K562 (cell line): ENCODE data around the gene MDM1. TPM values are rescaled to one million over a fixed set of nuclear protein-coding genes. Genes with fewer than 3 reads are reported as not detected.

Experiments
- ARHGAP35 ChIP-seq: fragments of 450-650 bp; IDR thresholded peaks from 2 replicates; pipeline ENCODE4 v1.6.1; 2018; ENCODE audit not compliant: partially characterized antibody
- E2F1 ChIP-seq: sonication (generic); formaldehyde crosslinking; IDR thresholded peaks from 2 replicates; pipeline ENCODE4 v1.8.1; 2023; ENCODE audit warnings: mild to moderate bottlenecking, missing genetic modification reagents, moderate library complexity
- FOXK2 ChIP-seq, 2 experiments: fragments of 450-650 bp; IDR thresholded peaks in 1 of 2; conservative IDR thresholded peaks in 1 of 2; 2 replicates each; pipeline ENCODE4 v1.6.1; 2016; ENCODE audit warnings: low read depth in 2 of 2, mild to moderate bottlenecking in 1 of 2
- GTF2E2 ChIP-seq: fragments of 200-800 bp; sonication (Bioruptor generic); IDR thresholded peaks from 2 replicates; pipeline ENCODE4 v1.6.1; 2016; ENCODE audit warnings: missing genetic modification characterization, missing compliant biosample characterization
- HDAC1 ChIP-seq, 2 experiments: fragments of 450-650 bp; IDR thresholded peaks; 2 replicates each; pipeline ENCODE4 v1.6.1; 2016 to 2017; ENCODE audit warnings: inconsistent platforms in 1 of 2, mild to moderate bottlenecking in 1 of 2, moderate library complexity in 1 of 2
- KAT7 ChIP-seq: sonication (generic); formaldehyde crosslinking; IDR thresholded peaks from 2 replicates; pipeline ENCODE4 v1.8.0; 2022; ENCODE audit warnings: missing genetic modification reagents, mild to moderate bottlenecking, borderline replicate concordance
- NFATC3 ChIP-seq: fragments of 450-650 bp; IDR thresholded peaks from 2 replicates; pipeline ENCODE4 v1.6.1; 2017; ENCODE audit warnings: mild to moderate bottlenecking
- RB1 ChIP-seq: fragments of 450-650 bp; IDR thresholded peaks from 2 replicates; pipeline ENCODE4 v1.6.1; 2017; ENCODE audit warnings: low read depth, mild to moderate bottlenecking
- RCOR1 ChIP-seq, 2 experiments: IDR thresholded peaks; 2 replicates each; pipeline ENCODE4 v1.6.1; 2012; ENCODE audit warnings: low read depth in 2 of 2, low read length in 2 of 2, borderline replicate concordance in 1 of 2, improper control_type of control experiment in 1 of 2
- SP1 ChIP-seq: sonication (generic); formaldehyde crosslinking; IDR thresholded peaks from 2 replicates; pipeline ENCODE4 v1.8.1; 2022; ENCODE audit warnings: mild to moderate bottlenecking, missing genetic modification reagents
- TFAP4 ChIP-seq: sonication (generic); formaldehyde crosslinking; IDR thresholded peaks from 2 replicates; pipeline ENCODE4 v1.8.0; 2022; ENCODE audit warnings: missing genetic modification reagents, mild to moderate bottlenecking, moderate library complexity, borderline replicate concordance
- THAP12 ChIP-seq: fragments of 250-450 bp; sonication (Bioruptor Pico); IDR thresholded peaks from 2 replicates; pipeline ENCODE4 v1.9.0; 2021; ENCODE audit warnings: mild to moderate bottlenecking, inconsistent platforms
- THAP7 ChIP-seq: fragments of 250-450 bp; sonication (Bioruptor Pico); IDR thresholded peaks from 2 replicates; pipeline ENCODE4 v1.5.0; 2021
- TSHZ1 ChIP-seq: fragments of 250-450 bp; sonication (Bioruptor Pico); IDR thresholded peaks from 2 replicates; pipeline ENCODE4 v1.4.0; 2020; ENCODE audit warnings: mild to moderate bottlenecking, moderate library complexity
- ZEB2 ChIP-seq: fragments of 450-650 bp; IDR thresholded peaks from 2 replicates; pipeline ENCODE4 v1.6.1; 2016
- ZNF143 ChIP-seq: sonication (generic); formaldehyde crosslinking; IDR thresholded peaks from 2 replicates; pipeline ENCODE4 v1.9.0; 2022; ENCODE audit warnings: mild to moderate bottlenecking, missing genetic modification reagents
- ZNF324 ChIP-seq: fragments of 250-450 bp; sonication (Bioruptor Pico); IDR thresholded peaks from 2 replicates; pipeline ENCODE4 v1.4.0; 2020; ENCODE audit warnings: mild to moderate bottlenecking
- ZNF695 ChIP-seq: fragments of 450-650 bp; formaldehyde crosslinking; IDR thresholded peaks from 2 replicates; pipeline ENCODE4 v1.4.0; 2020; ENCODE audit warnings: mild to moderate bottlenecking, moderate library complexity
- polyA plus RNA-seq, 8 experiments: library from polyadenylated mRNA; depleted of rRNA in 4 of 8; stranded (reverse) in 5 of 8; unstranded in 3 of 8; fragments of >200 nt; fragmentation: Nextera tagmentation in 2 of 8; fragmentation: Illumina TruSeq in 1 of 8; extraction: Ambion mirVana in 2 of 8; extraction: Trizol in 1 of 8; gene quantifications; 2 replicates each; pipeline versions ENCODE4 v1.2.1 to v1.2.3, GENCODE V29; 2011 to 2014; ENCODE audit warnings: inconsistent platforms in 1 of 8, missing spikeins in 1 of 8
- total RNA-seq, 7 experiments: library from RNA; depleted of rRNA in 6 of 7; stranded (reverse); fragments of >200 nt in 6 of 7; fragmentation: Illumina TruSeq in 2 of 7; extraction: Trizol in 2 of 7; gene quantifications; 2 replicates each; pipeline versions ENCODE4 v1.2.1 to v1.2.3, GENCODE V29; 2011 to 2021; ENCODE audit warnings: low replicate concordance in 1 of 7

Gene MDM1
- total and polyA plus RNA-seq, 9 of the 15 experiments (the other 6 are each of a cell fraction or from before 2014, with no cell fraction given) = 7.5 to 16.8 (median 13.1) TPM

GRCh38 chr12:68331869-68332727 lies at the start of gene MDM1 (continued):
- TF ChIP-seq E2F1 (CRISPR knock-in tag) = peak; percentile 60; the same call in 1 of the 2 replicates
- peak; percentile 20; the same call in 1 of the 2 replicates for TF ChIP-seq SP1 (CRISPR knock-in tag)
- TF ChIP-seq NFATC3 = no peak
- TF ChIP-seq TFAP4 (CRISPR knock-in tag) = peak; percentile 49; the same call in 1 of the 2 replicates
- TF ChIP-seq THAP12 (CRISPR knock-in tag) = no peak
- no peak for TF ChIP-seq ZNF143 (CRISPR knock-in tag)
- no peak for TF ChIP-seq TSHZ1 (CRISPR knock-in tag)
- peak; percentile 69 for TF ChIP-seq RB1
- peak; percentile 52; the same call in 1 of the 2 replicates for TF ChIP-seq KAT7 (CRISPR knock-in tag)
- TF ChIP-seq FOXK2 (conservative IDR thresholded peaks at IDR 0.05 in 1 of 2, IDR thresholded peaks at IDR 0.05 in 1 of 2; ENCODE audit: low read depth in 2 of 2) = no peak
- no peak for TF ChIP-seq RCOR1 (IDR thresholded peaks at IDR 0.05; ENCODE audit: borderline replicate concordance in 1 of 2, low read depth in 2 of 2, low read length in 2 of 2)
- no peak for TF ChIP-seq GTF2E2 (tag)
- TF ChIP-seq HDAC1 (IDR thresholded peaks at IDR 0.05) = peak in 1 of 2 experiments; percentile 59; a peak in 1 of 4 replicates
- TF ChIP-seq ZNF695 = no peak
- no peak for TF ChIP-seq THAP7
- TF ChIP-seq ZNF324 = no peak
- TF ChIP-seq ZEB2 = no peak
- no peak for TF ChIP-seq ARHGAP35
